Smooth muscle cell (in vitro differentiated cells): ENCODE measurements around the gene GALNT8. TPM values are rescaled to one million over a fixed set of nuclear protein-coding genes. Genes with fewer than 3 reads are reported as not detected.

ENCODE experiments used
- DNase-seq: peaks from one replicate; lab custom pipeline; 2025; ENCODE audit not compliant: unreplicated experiment; lab: John Stamatoyannopoulos, UW
- H2AFZ ChIP-seq: fragments of 200-600 bp; sonication (generic); 2 replicates; pipeline ENCODE4 v1.6.0; 2016; ENCODE audit warnings: antibody characterized with exemption, low read depth, mild to moderate bottlenecking
- H3F3A ChIP-seq: fragments of 200-600 bp; sonication (generic); 2 replicates; pipeline ENCODE4 v1.6.0; 2017; ENCODE audit warnings: antibody characterized with exemption, low read depth
- H3K27ac ChIP-seq: fragments of 200-600 bp; sonication (generic); 2 replicates; pipeline ENCODE4 v1.5.1; 2016; ENCODE audit warnings: low read depth, mild to moderate bottlenecking
- H3K27me3 ChIP-seq: fragments of 200-600 bp; sonication (generic); 2 replicates; pipeline ENCODE4 v1.6.1; 2016; ENCODE audit warnings: low read depth, mild to moderate bottlenecking
- H3K36me3 ChIP-seq: fragments of 200-600 bp; sonication (generic); 2 replicates; pipeline ENCODE4 v1.5.1; 2016; ENCODE audit warnings: low read depth
- H3K4me1 ChIP-seq: fragments of 200-600 bp; sonication (generic); 2 replicates; pipeline ENCODE4 v1.5.1; 2016; ENCODE audit warnings: low read depth
- H3K4me2 ChIP-seq: fragments of 200-600 bp; sonication (generic); 2 replicates; pipeline ENCODE4 v1.6.0; 2016; ENCODE audit warnings: mild to moderate bottlenecking
- H3K4me3 ChIP-seq: fragments of 200-600 bp; sonication (generic); 2 replicates; pipeline ENCODE4 v1.5.1; 2016; ENCODE audit warnings: mild to moderate bottlenecking
- H3K79me2 ChIP-seq: fragments of 200-600 bp; sonication (generic); 2 replicates; pipeline ENCODE4 v1.6.0; 2016; ENCODE audit warnings: low read depth, mild to moderate bottlenecking
- H3K9ac ChIP-seq: fragments of 200-600 bp; sonication (generic); 2 replicates; pipeline ENCODE4 v1.6.0; 2016; ENCODE audit warnings: low read depth
- H3K9me3 ChIP-seq: fragments of 200-600 bp; sonication (generic); replicated peaks from 2 replicates; pipeline ENCODE4 v1.5.1; 2016; ENCODE audit warnings: low read depth
- H4K20me1 ChIP-seq: fragments of 200-600 bp; sonication (generic); 2 replicates; pipeline ENCODE4 v1.6.0; 2016; ENCODE audit warnings: low read depth
- CTCF ChIP-seq: fragments of 200-600 bp; sonication (generic); IDR thresholded peaks from 2 replicates; pipeline ENCODE4 v1.5.1; 2017; ENCODE audit warnings: borderline replicate concordance, mild to moderate bottlenecking, antibody characterized with exemption; ENCODE audit not compliant: insufficient read depth, poor library complexity, severe bottlenecking
- WGBS: methylation state at CpG from one replicate; pipeline ENCODE4 v1.1.7; 2016; ENCODE audit warnings: low lambda C conversion rate; 5-methylcytosine and 5-hydroxymethylcytosine counted together
- polyA plus RNA-seq: library from polyadenylated mRNA; unstranded; fragments of >200 nt; fragmentation: Nextera tagmentation; extraction: Ambion mirVana; gene quantifications from 2 replicates; pipeline ENCODE4 v1.2.1, GENCODE V29; 2016
- total RNA-seq: library from RNA; depleted of rRNA; stranded (reverse); fragments of >200 nt; gene quantifications from 2 replicates; pipeline ENCODE4 v1.2.3, GENCODE V29; 2014

Gene GALNT8
- total and polyA plus RNA-seq, 2 experiments from 2014 or later: 2.7 to 4.1 TPM

- TF ChIP-seq CTCF: no peak
- no peaks in the 10 kb centered on the region for H4K20me1 ChIP-seq
- no peaks in the 10 kb centered on the region for H3K36me3 ChIP-seq
- WGBS: 80% methylated on average over 2 of the region's 2 CpGs
- H3F3A ChIP-seq: no peaks in the 10 kb centered on the region
- no peaks in the 10 kb centered on the region for H3K79me2 ChIP-seq
- no peak overlapping the region for H3K4me2 ChIP-seq
- no peak overlapping the region for H3K9ac ChIP-seq
- no peaks in the 10 kb centered on the region for H3K9me3 ChIP-seq
- no peak overlapping the region for H2AFZ ChIP-seq
- H3K27me3 ChIP-seq: peaks cover 42% of the 10 kb centered on the region
- DNase-seq: no peak
- no peak overlapping the region for H3K27ac ChIP-seq
- H3K4me3 ChIP-seq: no peak overlapping the region
- H3K4me1 ChIP-seq: peaks cover 5% of the 10 kb centered on the region
These were observed 87.6 kb downstream of the GALNT8 start for GRCh38 chr12:4807813-4808212.

GRCh38 chr12:4809013-4809448 lies 88.8 kb downstream of the GALNT8 start:
- H3K9me3 ChIP-seq: no peaks in the 10 kb centered on the region
- no peak for DNase-seq
- no peaks in the 10 kb centered on the region for H3K79me2 ChIP-seq
- H3F3A ChIP-seq: no peaks in the 10 kb centered on the region
- H4K20me1 ChIP-seq: no peaks in the 10 kb centered on the region
- H3K36me3 ChIP-seq: no peaks in the 10 kb centered on the region
- peak overlapping the region; percentile 64 for H3K4me3 ChIP-seq
- no peak overlapping the region for H3K9ac ChIP-seq
- H3K4me2 ChIP-seq: peak overlapping the region; percentile 97
- H3K27ac ChIP-seq: no peak overlapping the region
- no peak for TF ChIP-seq CTCF
- peak overlapping the region; percentile 84 for H2AFZ ChIP-seq
- WGBS: 3% methylated on average over 12 of the region's 35 CpGs
- peaks cover 42% of the 10 kb centered on the region for H3K27me3 ChIP-seq
- H3K4me1 ChIP-seq: peaks cover 5% of the 10 kb centered on the region

DNA sequence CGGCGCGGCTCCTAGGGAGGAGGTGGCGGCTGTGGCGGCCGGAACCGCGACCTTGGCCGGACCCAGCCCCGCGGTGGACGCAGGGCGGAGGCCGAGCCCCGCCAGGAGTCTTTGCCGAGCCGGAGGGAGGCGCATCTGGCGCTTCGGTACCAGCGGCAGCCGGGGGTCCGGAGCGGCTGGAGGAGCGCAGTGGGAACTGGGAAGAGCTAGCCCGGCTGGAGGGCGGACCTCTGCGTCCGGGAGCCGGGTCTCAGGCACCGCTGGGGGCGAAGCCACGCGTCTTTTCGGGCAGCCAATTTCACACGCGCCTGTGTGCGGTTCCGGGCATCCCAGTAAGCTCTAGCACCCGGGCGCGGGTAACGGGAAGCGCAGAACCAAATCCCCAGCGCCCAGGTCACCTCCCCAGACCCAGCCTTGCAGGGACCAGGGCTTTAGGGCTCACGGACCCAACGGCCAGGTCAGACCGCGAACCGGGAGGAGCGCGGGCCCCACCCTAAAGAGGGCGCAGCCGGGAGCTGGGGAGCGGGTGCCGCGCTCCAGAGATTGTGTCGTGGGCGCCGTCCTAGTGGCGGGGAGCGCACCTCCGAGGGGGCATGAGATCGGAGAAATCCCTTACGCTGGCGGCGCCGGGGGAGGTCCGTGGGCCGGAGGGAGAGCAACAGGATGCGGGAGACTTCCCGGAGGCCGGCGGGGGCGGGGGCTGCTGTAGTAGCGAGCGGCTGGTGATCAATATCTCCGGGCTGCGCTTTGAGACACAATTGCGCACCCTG lies 89.4 kb downstream of the GALNT8 start:
- Histone ChIP-seq H3K27me3 (peaks cover 42% of the 10 kb centered on the region), H3K4me2 (peak overlapping the region; percentile 97), H3K27ac (no peak overlapping the region), H3K4me1 (peaks cover 5% of the 10 kb centered on the region), H4K20me1 (no peaks in the 10 kb centered on the region), H3K9me3 (no peaks in the 10 kb centered on the region), H3K36me3 (no peaks in the 10 kb centered on the region), H2AFZ (peak overlapping the region; percentile 84), H3K4me3 (peak overlapping the region; percentile 64), H3F3A (no peaks in the 10 kb centered on the region), H3K9ac (no peak overlapping the region), H3K79me2 (no peaks in the 10 kb centered on the region)
- no peak for DNase-seq
- WGBS: 3% methylated on average over 63 of the region's 80 CpGs
- no peak for TF ChIP-seq CTCF
